NT2/D1 (cell line): ENCODE results near the gene SHISA6.

Experiments used
- DNase-seq: peaks from one replicate; pipeline ENCODE4 v3.0.0-alpha.2; 2011; ENCODE audit warnings: low read depth, low spot score
- H3K27me3 ChIP-seq: 2 replicates; pipeline ENCODE4 v1.6.0; 2011; ENCODE audit warnings: mild to moderate bottlenecking; ENCODE audit not compliant: insufficient read length, insufficient read depth
- H3K36me3 ChIP-seq: 2 replicates; pipeline ENCODE4 v1.6.1; 2011; ENCODE audit warnings: mild to moderate bottlenecking, low read length, mixed read lengths; ENCODE audit not compliant: insufficient read depth, insufficient read length
- H3K4me1 ChIP-seq: 2 replicates; pipeline ENCODE4 v1.5.1; 2011; ENCODE audit not compliant: insufficient read depth, insufficient read length
- H3K4me3 ChIP-seq: 2 replicates; pipeline ENCODE4 v1.5.1; 2011; ENCODE audit warnings: low read depth; ENCODE audit not compliant: insufficient read length
- H3K9ac ChIP-seq: 2 replicates; pipeline ENCODE4 v1.6.0; 2011; ENCODE audit warnings: low read depth; ENCODE audit not compliant: insufficient read length
- H3K9me3 ChIP-seq: 2 replicates; pipeline ENCODE4 v1.5.1; 2011; ENCODE audit warnings: mild to moderate bottlenecking, low read length; ENCODE audit not compliant: insufficient read depth
- SUZ12 ChIP-seq: IDR thresholded peaks from 2 replicates; pipeline ENCODE4 v1.6.1; 2011; ENCODE audit not compliant: insufficient read length, insufficient read depth; ENCODE audit errors: extremely low read depth
- YY1 ChIP-seq: IDR thresholded peaks from 2 replicates; pipeline ENCODE4 v1.6.1; 2011; ENCODE audit not compliant: insufficient read length, insufficient read depth
- ZNF274 ChIP-seq: IDR thresholded peaks from 2 replicates; pipeline ENCODE4 v1.6.1; 2011; ENCODE audit warnings: mild to moderate bottlenecking, low read depth, low read length

SHISA6 gene

GRCh38 chr17:11221196-11221595 lies 19.8 kb upstream of the SHISA6 start:
- Histone ChIP-seq H3K9me3 (no peaks in the 10 kb centered on the region), H3K4me1 (no peaks in the 10 kb centered on the region), H3K4me3 (no peak overlapping the region), H3K36me3 (no peaks in the 10 kb centered on the region), H3K27me3 (no peaks in the 10 kb centered on the region), H3K9ac (no peak overlapping the region)
- DNase-seq, result no peak
- no peak for TF ChIP-seq YY1

DNA sequence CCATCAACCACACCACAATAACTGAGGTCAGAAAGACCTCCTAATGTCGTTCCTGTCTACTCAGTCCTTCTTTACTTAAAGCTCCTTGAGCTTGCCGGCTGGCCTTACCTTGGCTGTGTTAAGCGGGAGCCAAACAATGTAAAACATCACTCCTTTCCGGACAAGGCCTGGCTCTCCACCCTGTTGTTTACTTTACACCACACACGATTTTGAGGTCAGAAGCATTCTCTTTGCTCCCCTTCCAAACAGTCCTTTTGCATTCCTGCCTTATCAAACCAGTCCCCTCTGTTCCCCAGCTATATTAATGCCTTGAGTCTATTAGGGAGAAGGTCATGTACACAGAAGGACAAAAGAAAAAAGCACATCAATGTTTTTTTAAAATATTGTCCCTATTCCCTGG lies 19.3 kb upstream of the SHISA6 start:
- Histone ChIP-seq H3K36me3 (no peaks in the 10 kb centered on the region), H3K4me1 (no peaks in the 10 kb centered on the region), H3K4me3 (no peak overlapping the region), H3K27me3 (no peaks in the 10 kb centered on the region), H3K9ac (no peak overlapping the region), H3K9me3 (no peaks in the 10 kb centered on the region)
- DNase-seq, result no peak
- no peak for TF ChIP-seq ZNF274
- TF ChIP-seq YY1, result no peak
- no peak for TF ChIP-seq SUZ12

GRCh38 chr17:11238705-11239104 lies 2.3 kb upstream of the SHISA6 start:
- H3K4me3 ChIP-seq, result no peak overlapping the region
- DNase-seq, result no peak
- H3K4me1 ChIP-seq, result no peaks in the 10 kb centered on the region
- H3K36me3 ChIP-seq, result no peaks in the 10 kb centered on the region
- H3K9ac ChIP-seq, result no peak overlapping the region
- peaks cover 30% of the 10 kb centered on the region for H3K27me3 ChIP-seq
- no peaks in the 10 kb centered on the region for H3K9me3 ChIP-seq
- no peak for TF ChIP-seq ZNF274
- no peak for TF ChIP-seq YY1
- no peak for TF ChIP-seq SUZ12

- TF ChIP-seq SUZ12 (no peak), YY1 (no peak)
- no peaks in the 10 kb centered on the region for H3K4me1 ChIP-seq
- no peak overlapping the region for H3K4me3 ChIP-seq
- H3K9ac ChIP-seq, result no peak overlapping the region
- no peak for DNase-seq
- no peaks in the 10 kb centered on the region for H3K9me3 ChIP-seq
- no peaks in the 10 kb centered on the region for H3K36me3 ChIP-seq
- peaks cover 30% of the 10 kb centered on the region for H3K27me3 ChIP-seq
Observed at GRCh38 chr17:11239379-11239970, 1.5 kb upstream of the SHISA6 start.

DNA sequence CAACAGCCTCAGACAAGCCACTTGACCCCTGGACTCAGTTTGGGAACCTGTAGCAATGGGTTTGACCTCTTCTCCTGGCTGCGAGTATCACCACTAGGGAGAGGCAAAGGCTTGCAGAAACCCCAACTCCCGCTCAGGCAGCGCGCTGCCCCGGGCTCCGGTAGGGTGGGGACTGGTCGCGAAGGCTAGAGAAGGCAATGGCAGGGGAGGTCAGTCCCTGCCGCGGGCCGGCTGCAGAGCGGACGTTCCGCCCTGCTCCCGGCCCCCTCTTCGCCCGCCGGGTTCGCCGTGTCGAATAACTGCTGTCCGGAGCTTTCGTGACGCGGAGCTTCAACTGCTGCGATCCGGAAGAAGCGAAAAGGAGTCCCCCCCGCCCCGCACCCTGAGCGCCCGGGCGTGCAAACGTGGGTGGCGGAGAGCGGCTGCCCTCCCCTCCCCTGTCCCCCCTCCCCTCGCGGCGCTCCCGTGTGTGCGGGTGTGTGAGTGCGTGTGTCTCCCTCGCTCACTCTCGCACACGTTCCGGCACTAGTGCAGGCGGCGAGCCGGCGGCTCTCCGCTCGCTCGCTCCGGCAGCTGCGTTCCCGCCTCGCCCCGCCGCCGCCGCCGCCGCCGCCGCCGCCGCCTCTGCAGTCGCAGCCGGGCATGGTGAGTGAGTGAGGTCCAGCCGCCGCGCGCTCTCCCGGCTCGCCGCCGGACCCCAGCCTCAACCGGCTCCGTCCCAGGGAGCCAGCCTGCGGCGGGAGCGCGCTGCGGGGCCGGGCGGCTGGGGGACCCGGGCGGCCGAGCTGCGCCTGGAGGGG lies 772 bp upstream of the SHISA6 start:
- H3K4me1 ChIP-seq, result peaks cover 2% of the 10 kb centered on the region
- H3K4me3 ChIP-seq, result peak overlapping the region; percentile 42
- TF ChIP-seq SUZ12 (no peak), ZNF274 (no peak), YY1 (no peak)
- H3K9ac ChIP-seq, result peak overlapping the region; percentile 56
- H3K36me3 ChIP-seq, result no peaks in the 10 kb centered on the region
- H3K9me3 ChIP-seq, result no peaks in the 10 kb centered on the region
- peaks cover 30% of the 10 kb centered on the region for H3K27me3 ChIP-seq
- DNase-seq, result no peak

DNA sequence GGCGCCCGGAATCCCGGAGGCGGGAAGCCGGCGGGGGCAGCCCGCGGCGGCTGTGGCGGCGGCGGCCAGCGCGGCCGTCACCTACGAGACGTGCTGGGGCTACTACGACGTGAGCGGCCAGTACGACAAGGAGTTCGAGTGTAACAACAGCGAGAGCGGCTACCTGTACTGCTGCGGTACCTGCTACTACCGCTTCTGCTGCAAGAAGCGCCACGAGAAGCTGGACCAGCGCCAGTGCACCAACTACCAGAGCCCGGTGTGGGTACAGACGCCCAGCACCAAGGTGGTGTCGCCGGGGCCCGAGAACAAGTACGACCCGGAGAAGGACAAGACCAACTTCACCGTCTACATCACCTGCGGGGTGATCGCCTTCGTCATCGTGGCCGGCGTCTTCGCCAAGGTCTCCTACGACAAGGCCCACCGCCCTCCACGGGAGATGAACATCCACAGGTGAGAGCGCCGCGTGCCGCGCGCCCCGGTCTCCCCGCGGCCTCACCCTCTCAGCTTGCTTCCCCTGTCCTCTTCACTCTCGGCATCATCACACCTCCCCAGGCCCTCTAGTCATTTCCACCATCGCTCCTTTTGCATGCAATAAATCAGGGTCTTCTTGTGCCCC lies 706 bp downstream of the SHISA6 start:
- DNase-seq, result no peak
- TF ChIP-seq SUZ12 (no peak), ZNF274 (no peak), YY1 (no peak)
- Histone ChIP-seq H3K4me3 (peak overlapping the region; percentile 45), H3K4me1 (peaks cover 4% of the 10 kb centered on the region), H3K9me3 (no peaks in the 10 kb centered on the region), H3K9ac (peak overlapping the region; percentile 70), H3K36me3 (no peaks in the 10 kb centered on the region), H3K27me3 (peaks cover 30% of the 10 kb centered on the region)

DNA sequence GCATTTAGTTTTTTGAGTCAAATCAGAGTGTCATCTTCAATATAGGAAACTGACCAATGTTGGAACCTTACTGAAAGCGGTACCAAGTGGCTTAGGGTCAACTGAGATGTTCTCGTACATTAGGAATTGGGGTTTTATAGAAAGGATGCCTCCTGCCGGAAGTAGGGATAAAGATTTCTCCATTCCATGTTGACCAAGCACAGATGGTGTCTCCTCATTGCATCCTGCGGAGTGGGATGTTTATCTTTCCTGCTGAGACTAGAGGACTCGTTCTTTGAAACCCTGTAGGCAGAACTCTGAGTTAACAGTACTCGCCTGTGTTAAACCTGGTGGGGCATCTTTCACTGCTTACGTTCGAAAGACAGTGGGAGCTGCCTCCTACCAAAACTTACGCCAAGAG lies 1.4 kb downstream of the SHISA6 start:
- TF ChIP-seq ZNF274 (no peak), YY1 (no peak), SUZ12 (no peak)
- no peaks in the 10 kb centered on the region for H3K36me3 ChIP-seq
- peaks cover 4% of the 10 kb centered on the region for H3K4me1 ChIP-seq
- no peaks in the 10 kb centered on the region for H3K9me3 ChIP-seq
- peaks cover 30% of the 10 kb centered on the region for H3K27me3 ChIP-seq
- DNase-seq, result no peak
- H3K4me3 ChIP-seq, result no peak overlapping the region
- H3K9ac ChIP-seq, result no peak overlapping the region
